ENCODE data around the gene OMA1.

DNA sequence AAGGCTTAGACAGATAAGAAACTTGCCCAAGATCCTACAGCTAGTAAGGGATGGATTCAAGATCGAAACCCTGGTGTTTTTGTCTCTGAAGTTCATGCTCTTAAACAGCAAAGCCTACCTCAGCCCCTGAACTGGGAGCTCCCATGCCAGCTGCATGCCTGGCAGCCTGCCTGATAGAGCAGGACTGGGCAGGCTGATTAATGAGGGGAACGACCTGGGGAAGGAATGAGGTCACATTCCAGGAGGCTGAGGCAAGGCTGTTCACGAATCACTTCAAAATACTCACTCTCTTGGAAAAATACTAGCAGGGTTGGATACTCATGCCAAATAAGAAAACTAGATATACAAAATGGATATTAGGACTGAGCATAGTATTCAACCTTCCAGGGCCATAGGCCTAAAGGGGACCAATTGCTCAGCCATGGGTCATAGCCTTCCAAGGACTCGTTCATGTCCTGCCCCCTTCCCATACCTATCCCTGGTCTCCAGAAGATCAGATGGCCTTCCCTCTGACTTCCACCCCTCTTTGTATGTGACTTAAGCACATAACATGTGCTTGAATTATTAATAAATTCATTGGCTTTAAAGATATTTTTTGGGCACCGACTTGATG, 46.1 kb upstream of the OMA1 start:
- TF ChIP-seq, protein P1, sequence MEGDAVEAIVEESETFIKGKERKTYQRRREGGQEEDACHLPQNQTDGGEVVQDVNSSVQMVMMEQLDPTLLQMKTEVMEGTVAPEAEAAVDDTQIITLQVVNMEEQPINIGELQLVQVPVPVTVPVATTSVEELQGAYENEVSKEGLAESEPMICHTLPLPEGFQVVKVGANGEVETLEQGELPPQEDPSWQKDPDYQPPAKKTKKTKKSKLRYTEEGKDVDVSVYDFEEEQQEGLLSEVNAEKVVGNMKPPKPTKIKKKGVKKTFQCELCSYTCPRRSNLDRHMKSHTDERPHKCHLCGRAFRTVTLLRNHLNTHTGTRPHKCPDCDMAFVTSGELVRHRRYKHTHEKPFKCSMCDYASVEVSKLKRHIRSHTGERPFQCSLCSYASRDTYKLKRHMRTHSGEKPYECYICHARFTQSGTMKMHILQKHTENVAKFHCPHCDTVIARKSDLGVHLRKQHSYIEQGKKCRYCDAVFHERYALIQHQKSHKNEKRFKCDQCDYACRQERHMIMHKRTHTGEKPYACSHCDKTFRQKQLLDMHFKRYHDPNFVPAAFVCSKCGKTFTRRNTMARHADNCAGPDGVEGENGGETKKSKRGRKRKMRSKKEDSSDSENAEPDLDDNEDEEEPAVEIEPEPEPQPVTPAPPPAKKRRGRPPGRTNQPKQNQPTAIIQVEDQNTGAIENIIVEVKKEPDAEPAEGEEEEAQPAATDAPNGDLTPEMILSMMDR (IDR thresholded peaks at IDR 0.05 in 2 of 3, conservative IDR thresholded peaks at IDR 0.05 in 1 of 3; ENCODE audit: borderline replicate concordance in 1 of 3, insufficient read depth in 1 of 3, low read depth in 2 of 3, low read length in 2 of 3), result no peak
- TF ChIP-seq POLR2A (IDR thresholded peaks at IDR 0.05; ENCODE audit: borderline replicate concordance, extremely low read depth, insufficient read depth, insufficient read length) (no peak), YY1 (IDR thresholded peaks at IDR 0.05; ENCODE audit: extremely low read depth, insufficient replicate concordance, low read depth, low read length) (no peak), EZH2 (IDR thresholded peaks at IDR 0.05) (no peak), TCF7L2 (IDR thresholded peaks at IDR 0.05; ENCODE audit: borderline replicate concordance, extremely low read depth, insufficient read depth, insufficient read length) (no peak), ZNF274 (IDR thresholded peaks at IDR 0.05; ENCODE audit: low read depth, low read length) (no peak), CEBPB (IDR thresholded peaks at IDR 0.05; ENCODE audit: low read depth) (no peak; the same call in 1 of the 2 replicates), SP1 (IDR thresholded peaks at IDR 0.05; ENCODE audit: low read depth) (peak; percentile 70)
- TF ChIP-seq, protein P2, sequence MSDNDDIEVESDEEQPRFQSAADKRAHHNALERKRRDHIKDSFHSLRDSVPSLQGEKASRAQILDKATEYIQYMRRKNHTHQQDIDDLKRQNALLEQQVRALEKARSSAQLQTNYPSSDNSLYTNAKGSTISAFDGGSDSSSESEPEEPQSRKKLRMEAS (IDR thresholded peaks at IDR 0.05), result no peak

Measured in HCT116 (cell line).